Stimulated activated naive CD8-positive, alpha-beta T cell treated with anti-CD3 and anti-CD28 coated beads, Interleukin-15, amount 100 ng/mL, for 72 hours (primary cell): ENCODE data around the gene NIN.

Experiments
- ATAC-seq: fragments of 150-1000 bp; cut with Tn5 transposase; 2 replicates; pipeline ENCODE4 v1.10.0; 2021; ENCODE audit warnings: mild to moderate bottlenecking, moderate library complexity
- DNase-seq, 2 donors: peaks; one replicate each; pipeline ENCODE4 v3.0.0; 2021 to 2022
- H3K27ac Mint-ChIP-seq, 2 donors: one replicate each; pipeline ENCODE4 v1.8.0; 2022; ENCODE audit warnings: mild to moderate bottlenecking in 2 of 2, mixed read lengths in 2 of 2, moderate library complexity in 2 of 2
- H3K27me3 Mint-ChIP-seq: one replicate; pipeline ENCODE4 v1.8.0; 2022; ENCODE audit warnings: mixed read lengths
- H3K4me1 Mint-ChIP-seq: one replicate; pipeline ENCODE4 v1.8.0; 2022; ENCODE audit warnings: mild to moderate bottlenecking, mixed read lengths
- H3K4me3 Mint-ChIP-seq, 2 donors: one replicate each; pipeline ENCODE4 v1.8.0; 2022; ENCODE audit warnings: mild to moderate bottlenecking in 2 of 2, mixed read lengths in 2 of 2, moderate library complexity in 1 of 2
- H3K9me3 Mint-ChIP-seq, 2 donors: one replicate each; pipeline ENCODE4 v1.8.0; 2022; ENCODE audit warnings: mixed read lengths in 2 of 2

The NIN gene, protein sequence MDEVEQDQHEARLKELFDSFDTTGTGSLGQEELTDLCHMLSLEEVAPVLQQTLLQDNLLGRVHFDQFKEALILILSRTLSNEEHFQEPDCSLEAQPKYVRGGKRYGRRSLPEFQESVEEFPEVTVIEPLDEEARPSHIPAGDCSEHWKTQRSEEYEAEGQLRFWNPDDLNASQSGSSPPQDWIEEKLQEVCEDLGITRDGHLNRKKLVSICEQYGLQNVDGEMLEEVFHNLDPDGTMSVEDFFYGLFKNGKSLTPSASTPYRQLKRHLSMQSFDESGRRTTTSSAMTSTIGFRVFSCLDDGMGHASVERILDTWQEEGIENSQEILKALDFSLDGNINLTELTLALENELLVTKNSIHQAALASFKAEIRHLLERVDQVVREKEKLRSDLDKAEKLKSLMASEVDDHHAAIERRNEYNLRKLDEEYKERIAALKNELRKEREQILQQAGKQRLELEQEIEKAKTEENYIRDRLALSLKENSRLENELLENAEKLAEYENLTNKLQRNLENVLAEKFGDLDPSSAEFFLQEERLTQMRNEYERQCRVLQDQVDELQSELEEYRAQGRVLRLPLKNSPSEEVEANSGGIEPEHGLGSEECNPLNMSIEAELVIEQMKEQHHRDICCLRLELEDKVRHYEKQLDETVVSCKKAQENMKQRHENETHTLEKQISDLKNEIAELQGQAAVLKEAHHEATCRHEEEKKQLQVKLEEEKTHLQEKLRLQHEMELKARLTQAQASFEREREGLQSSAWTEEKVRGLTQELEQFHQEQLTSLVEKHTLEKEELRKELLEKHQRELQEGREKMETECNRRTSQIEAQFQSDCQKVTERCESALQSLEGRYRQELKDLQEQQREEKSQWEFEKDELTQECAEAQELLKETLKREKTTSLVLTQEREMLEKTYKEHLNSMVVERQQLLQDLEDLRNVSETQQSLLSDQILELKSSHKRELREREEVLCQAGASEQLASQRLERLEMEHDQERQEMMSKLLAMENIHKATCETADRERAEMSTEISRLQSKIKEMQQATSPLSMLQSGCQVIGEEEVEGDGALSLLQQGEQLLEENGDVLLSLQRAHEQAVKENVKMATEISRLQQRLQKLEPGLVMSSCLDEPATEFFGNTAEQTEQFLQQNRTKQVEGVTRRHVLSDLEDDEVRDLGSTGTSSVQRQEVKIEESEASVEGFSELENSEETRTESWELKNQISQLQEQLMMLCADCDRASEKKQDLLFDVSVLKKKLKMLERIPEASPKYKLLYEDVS (N-terminal part only)

DNA sequence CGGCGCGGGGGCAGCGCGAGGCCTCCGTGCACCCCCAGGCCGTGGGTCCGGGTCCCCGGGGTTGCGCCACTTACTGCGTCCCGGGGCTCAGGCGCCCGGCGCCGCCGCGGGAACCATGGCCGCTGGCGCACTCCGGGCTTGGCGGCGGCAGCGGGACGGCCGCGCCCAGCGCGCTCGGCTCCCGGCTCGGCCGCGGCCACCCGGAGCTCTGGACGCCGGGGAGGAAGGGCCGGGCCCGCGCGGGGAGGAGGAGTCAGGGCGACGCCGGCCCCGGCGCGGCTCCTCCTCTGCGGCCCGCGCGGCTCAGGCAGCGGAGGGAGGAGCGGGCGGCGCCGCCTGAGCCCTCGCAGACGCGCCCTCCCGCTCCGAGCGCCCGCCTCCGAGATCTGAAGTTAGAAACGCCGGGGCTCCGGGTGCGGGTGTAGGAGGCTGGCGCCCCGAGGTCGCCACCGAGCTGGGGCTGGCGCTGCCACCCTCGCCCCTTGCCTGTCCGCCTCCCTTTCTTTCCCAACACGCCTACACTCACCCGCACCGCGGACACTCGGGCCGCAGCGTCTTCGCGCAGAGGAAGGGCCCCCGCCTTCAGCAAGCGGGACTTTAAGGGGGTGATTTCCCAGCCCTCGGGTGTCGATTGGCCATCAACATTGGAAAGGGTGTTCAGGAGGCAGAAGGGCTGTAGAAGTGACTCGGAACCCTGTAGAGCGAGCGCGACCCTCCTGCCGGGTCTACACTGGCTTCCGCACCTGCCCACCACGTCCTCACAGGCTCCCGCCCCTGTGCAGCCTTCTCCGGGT lies at the start of gene NIN:
Gene NIN (minus strand): TSS at position 231 of the 794 bp plus-strand sequence. CDS start 9,106 bp downstream, outside the sequence.
- peak; percentile 71 to 81 for DNase-seq
- H3K4me3 Mint-ChIP-seq, result peak within 1 kb of the TSS; percentile 94
- H3K4me1 Mint-ChIP-seq, result peaks cover 78% of the 10 kb centered on the region
- peak within 1 kb of the TSS; percentile 91 to 92 for H3K27ac Mint-ChIP-seq
- H3K9me3 Mint-ChIP-seq, result no peaks in the 10 kb centered on the region
- peak; percentile 86 for ATAC-seq
- H3K27me3 Mint-ChIP-seq, result no peaks in the 10 kb centered on the region

GRCh38 chr14:50875359-50876070 lies 44.6 kb upstream of the NIN start:
- Mint-ChIP-seq H3K4me3 (peak overlapping the region in 1 of 2 donors; percentile 43), H3K27ac (no peak overlapping the region), H3K27me3 (peaks cover 93% of the 10 kb centered on the region), H3K4me1 (peaks cover 45% of the 10 kb centered on the region), H3K9me3 (no peaks in the 10 kb centered on the region)
- ATAC-seq (peak; percentile 100), DNase-seq (peak; percentile 75 to 90)

- Mint-ChIP-seq H3K4me1 (peaks cover 46% of the 10 kb centered on the region), H3K27ac (no peak overlapping the region), H3K9me3 (no peaks in the 10 kb centered on the region), H3K27me3 (peaks cover 93% of the 10 kb centered on the region), H3K4me3 (peak overlapping the region in 1 of 2 donors; percentile 43)
- DNase-seq, result no peak
- no peak for ATAC-seq
Observed at GRCh38 chr14:50874757-50875156, 43.8 kb upstream of the NIN start.

- DNase-seq, result no peak
- no peak for ATAC-seq
- Mint-ChIP-seq H3K27me3 (peaks cover 93% of the 10 kb centered on the region), H3K4me3 (peak within 1 kb of the TSS; percentile 3 to 49), H3K27ac (no peak within 1 kb of the TSS), H3K4me1 (peaks cover 46% of the 10 kb centered on the region), H3K9me3 (no peaks in the 10 kb centered on the region)
Observed at GRCh38 chr14:50871914-50872732, 41.2 kb upstream of the NIN start, which contains the start of gene ABHD12B. Gene ABHD12B, plus strand, starts transcription at chr14:50872053. Its CDS starts 122 bp downstream, at chr14:50872175.

DNA sequence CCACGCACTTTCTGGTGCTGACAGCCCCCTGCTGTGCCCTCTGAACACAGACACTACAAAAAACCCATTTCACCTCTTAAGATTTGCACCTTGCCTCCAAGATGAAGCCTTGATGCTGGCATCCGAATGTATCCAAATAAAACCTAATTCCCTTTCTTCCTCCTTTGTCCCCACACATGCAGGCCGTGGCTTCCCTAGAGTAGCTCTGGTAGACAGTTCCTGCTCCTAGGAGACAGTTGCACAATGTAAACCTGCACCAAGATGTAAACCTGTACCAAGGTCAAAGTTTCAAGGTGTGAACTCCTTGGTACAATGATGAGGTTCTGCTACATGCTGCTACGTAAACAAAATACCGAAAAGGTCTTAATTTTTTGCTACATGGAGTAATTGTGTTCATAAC lies 40.3 kb upstream of the NIN start:
- Mint-ChIP-seq H3K4me1 (peaks cover 44% of the 10 kb centered on the region), H3K27me3 (peaks cover 93% of the 10 kb centered on the region), H3K27ac (no peak overlapping the region), H3K4me3 (peak overlapping the region in 1 of 2 donors; percentile 3), H3K9me3 (no peaks in the 10 kb centered on the region)
- DNase-seq (no peak), ATAC-seq (no peak)

GRCh38 chr14:50865391-50866076 lies 34.6 kb upstream of the NIN start:
- no peak for ATAC-seq
- Mint-ChIP-seq H3K27me3 (peaks cover 61% of the 10 kb centered on the region), H3K9me3 (no peaks in the 10 kb centered on the region), H3K4me3 (no peak overlapping the region), H3K27ac (no peak overlapping the region), H3K4me1 (peaks cover 2% of the 10 kb centered on the region)
- DNase-seq, result no peak

GRCh38 chr14:50864946-50865345 lies 34.0 kb upstream of the NIN start:
- H3K27ac Mint-ChIP-seq, result no peak overlapping the region
- no peaks in the 10 kb centered on the region for H3K9me3 Mint-ChIP-seq
- ATAC-seq (no peak), DNase-seq (no peak)
- H3K4me1 Mint-ChIP-seq, result peaks cover 5% of the 10 kb centered on the region
- peaks cover 55% of the 10 kb centered on the region for H3K27me3 Mint-ChIP-seq
- no peak overlapping the region for H3K4me3 Mint-ChIP-seq

DNA sequence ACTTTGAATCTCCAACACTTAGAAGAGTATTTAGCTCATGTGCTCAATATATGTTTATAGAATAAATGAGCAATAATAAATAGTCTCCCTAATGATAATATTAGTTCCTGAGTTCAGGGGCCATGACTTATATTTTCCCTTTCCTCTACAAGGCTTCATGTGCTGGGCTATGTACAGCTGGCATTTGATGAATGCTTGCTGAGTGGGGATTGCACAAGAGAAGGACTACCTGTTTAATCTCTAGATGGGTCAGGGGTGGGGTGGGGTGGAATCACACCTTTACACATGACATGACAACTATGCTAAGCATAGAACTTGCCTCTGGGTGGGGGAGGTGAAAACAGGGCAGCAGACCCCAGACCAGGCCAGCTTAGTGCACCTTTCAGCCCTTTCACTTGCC lies 33.3 kb upstream of the NIN start:
- DNase-seq (no peak), ATAC-seq (no peak)
- Mint-ChIP-seq H3K4me1 (peaks cover 10% of the 10 kb centered on the region), H3K9me3 (no peaks in the 10 kb centered on the region), H3K4me3 (no peak overlapping the region), H3K27ac (no peak overlapping the region), H3K27me3 (peaks cover 48% of the 10 kb centered on the region)

DNA sequence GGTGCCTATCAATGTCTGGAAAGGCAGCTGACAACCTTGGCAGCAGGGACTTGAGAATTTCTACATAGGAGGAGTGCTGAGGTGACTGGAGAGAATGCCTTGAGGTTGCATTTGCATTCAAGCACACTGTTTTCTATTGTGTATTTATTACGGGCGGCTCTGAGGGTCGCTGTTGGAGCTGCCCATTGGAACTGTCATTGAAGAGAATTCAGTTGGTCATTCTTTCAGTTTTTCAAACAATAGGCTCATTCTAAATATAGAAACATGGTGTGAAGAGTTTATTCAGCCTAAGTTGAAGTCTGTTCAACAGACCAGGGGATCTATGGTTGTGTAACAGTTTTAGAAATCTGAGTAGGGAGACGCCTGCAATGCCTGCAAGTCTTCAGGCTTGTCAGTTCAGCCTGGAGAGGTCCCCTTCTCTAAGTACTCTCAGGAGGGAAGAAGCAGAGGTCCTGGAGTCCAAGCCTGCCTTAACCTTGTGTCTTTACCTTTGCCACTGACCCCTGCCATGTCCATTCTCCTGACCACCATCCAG lies 31.1 kb upstream of the NIN start:
- Mint-ChIP-seq H3K4me1 (peaks cover 12% of the 10 kb centered on the region), H3K27me3 (peaks cover 27% of the 10 kb centered on the region), H3K9me3 (no peaks in the 10 kb centered on the region), H3K4me3 (no peak overlapping the region), H3K27ac (peak overlapping the region in 1 of 2 donors; percentile 34)
- DNase-seq, result no peak
- no peak for ATAC-seq

DNA sequence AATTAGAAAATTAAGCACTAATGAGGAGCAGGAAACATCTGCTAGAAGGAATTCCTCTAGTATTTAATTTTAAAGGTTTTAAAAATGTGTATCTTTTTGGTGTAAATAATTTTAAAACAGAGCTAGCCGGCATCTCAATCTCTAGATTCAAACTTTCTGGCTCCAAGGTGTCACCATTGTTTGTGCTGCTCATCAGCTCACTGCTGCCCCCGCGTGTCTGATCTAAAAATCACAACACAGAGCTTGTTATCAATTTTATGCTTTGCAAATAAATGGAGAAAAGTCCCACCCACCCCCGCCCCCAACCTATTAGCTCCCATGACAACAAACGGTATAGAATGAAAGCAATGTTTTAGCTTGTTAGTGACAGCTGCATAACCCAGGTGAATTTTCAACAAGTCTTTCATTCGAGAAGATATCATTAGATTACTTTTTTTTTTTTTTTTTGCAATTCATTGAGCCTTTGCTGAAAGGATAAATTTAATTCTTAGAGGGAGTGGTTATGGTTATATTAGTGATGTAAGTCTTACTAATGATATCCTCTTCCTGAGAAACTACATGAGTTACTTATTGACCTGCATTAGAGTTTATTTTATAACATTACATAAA lies 29.6 kb upstream of the NIN start:
- ATAC-seq (peak; percentile 65), DNase-seq (peak; percentile 86 to 87)
- H3K4me1 Mint-ChIP-seq, result peaks cover 12% of the 10 kb centered on the region
- H3K27me3 Mint-ChIP-seq, result peaks cover 12% of the 10 kb centered on the region
- H3K4me3 Mint-ChIP-seq, result peak overlapping the region; percentile 88 to 92
- H3K9me3 Mint-ChIP-seq, result no peaks in the 10 kb centered on the region
- H3K27ac Mint-ChIP-seq, result peak overlapping the region; percentile 92 to 95

DNA sequence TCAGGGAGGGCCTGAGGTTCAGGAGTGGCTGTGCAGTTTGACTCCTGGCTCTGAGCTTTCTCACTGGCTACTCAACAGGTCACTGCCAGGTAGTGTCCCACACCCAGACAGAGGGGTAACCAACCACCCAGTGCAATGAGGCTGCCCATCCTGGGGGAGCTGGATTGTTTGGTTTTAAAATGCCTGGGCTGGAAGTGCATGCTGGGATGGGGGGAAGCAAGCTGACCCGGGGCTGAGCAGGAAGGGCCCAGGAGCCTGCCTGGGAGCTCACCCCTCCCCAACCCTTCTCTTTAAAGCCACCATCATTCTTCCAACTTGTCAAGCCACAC lies 28.3 kb upstream of the NIN start:
- ATAC-seq (peak; percentile 37), DNase-seq (no peak)
- Mint-ChIP-seq H3K27ac (peak overlapping the region; percentile 65 to 78), H3K4me3 (peak overlapping the region; percentile 88 to 92), H3K4me1 (peaks cover 12% of the 10 kb centered on the region), H3K9me3 (no peaks in the 10 kb centered on the region), H3K27me3 (peaks cover 6% of the 10 kb centered on the region)

GRCh38 chr14:50856660-50857059 lies 25.7 kb upstream of the NIN start:
- peaks cover 12% of the 10 kb centered on the region for H3K4me1 Mint-ChIP-seq
- ATAC-seq, result no peak
- H3K9me3 Mint-ChIP-seq, result no peaks in the 10 kb centered on the region
- no peak overlapping the region for H3K4me3 Mint-ChIP-seq
- no peaks in the 10 kb centered on the region for H3K27me3 Mint-ChIP-seq
- H3K27ac Mint-ChIP-seq, result no peak overlapping the region
- no peak for DNase-seq
